ENCODE data around the gene AFAP1. TPM values are rescaled to one million over a fixed set of nuclear protein-coding genes. Genes with fewer than 3 reads are reported as not detected.

The AFAP1 gene
- total and polyA plus RNA-seq, 2 donors (not counting 3 experiments of a cell fraction or from before 2014, with no cell fraction given), result 32.3 to 103 TPM

DNA sequence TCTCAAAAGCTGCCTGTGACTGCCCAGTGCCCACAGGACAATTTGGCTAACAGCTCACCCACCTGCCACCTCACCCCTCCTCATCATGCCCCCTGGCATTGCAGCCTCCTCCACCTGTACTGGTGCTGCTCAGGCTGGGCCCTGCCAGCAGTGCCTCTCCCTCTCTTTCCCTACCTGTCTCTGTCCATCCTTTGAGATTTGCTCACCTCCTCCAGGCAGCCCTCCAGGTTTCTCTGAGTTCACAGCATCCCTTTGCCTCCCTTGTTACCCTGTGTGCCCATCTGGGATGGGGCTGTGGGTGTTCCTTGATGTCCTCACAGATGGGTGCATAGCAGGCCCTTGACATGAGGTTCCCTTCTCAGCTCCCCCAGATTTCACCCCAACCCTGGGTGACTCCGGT lies 224.9 kb downstream of the AFAP1 start:
- Histone ChIP-seq H2AFZ (ENCODE audit: low read depth, low read length) (no peak overlapping the region), H3K9me1 (replicated peaks; ENCODE audit: control insufficient read depth, extremely low read depth, insufficient read depth, low read length) (no peaks in the 10 kb centered on the region), H3K9ac (replicated peaks; ENCODE audit: extremely low read depth, insufficient read depth, low read length) (no peak overlapping the region), H3K27me3 (ENCODE audit: control insufficient read depth in 2 of 2, insufficient read depth in 2 of 2, low read length in 2 of 2) (peaks cover 0 to 1% of the 10 kb centered on the region in 2 experiments), H3K27ac (ENCODE audit: insufficient read depth, low read depth, low read length) (no peak overlapping the region), H3K79me2 (ENCODE audit: control insufficient read depth, insufficient read depth, low read length) (no peaks in the 10 kb centered on the region), H3K4me2 (ENCODE audit: insufficient read depth, low read length) (no peak overlapping the region), H4K20me1 (replicated peaks; ENCODE audit: control insufficient read depth, extremely low read depth, insufficient read depth, low read length) (no peaks in the 10 kb centered on the region), H3K36me3 (ENCODE audit: control insufficient read depth in 2 of 2, extremely low read depth in 1 of 2, insufficient read depth in 2 of 2, low read length in 2 of 2) (no peaks in the 10 kb centered on the region), H3K9me3 (replicated peaks; ENCODE audit: control insufficient read depth, insufficient read depth, low read length) (no peaks in the 10 kb centered on the region), H3K4me1 (ENCODE audit: control insufficient read depth, extremely low read depth, insufficient read depth, low read length) (no peaks in the 10 kb centered on the region), H3K4me3 (replicated peaks in 1 of 3; ENCODE audit: insufficient read depth in 1 of 3, low read depth in 1 of 3, low read length in 3 of 3) (no peak overlapping the region)
- TF ChIP-seq MYC (IDR thresholded peaks at IDR 0.05; ENCODE audit: low read depth, low read length) (no peak), POLR2A (IDR thresholded peaks at IDR 0.05; ENCODE audit: low read depth, low read length) (no peak), POLR2AphosphoS5 (IDR thresholded peaks at IDR 0.05; ENCODE audit: insufficient read depth, low read depth, low read length) (no peak), GATA2 (IDR thresholded peaks at IDR 0.05; ENCODE audit: insufficient read depth, insufficient read length, low read depth, low read length) (no peak), FOS (IDR thresholded peaks at IDR 0.05; ENCODE audit: borderline replicate concordance, insufficient read depth, low read length) (no peak), EZH2 (IDR thresholded peaks at IDR 0.05; ENCODE audit: borderline replicate concordance, low read depth, low read length, severe bottlenecking) (no peak), MAX (IDR thresholded peaks at IDR 0.05; ENCODE audit: insufficient read depth, insufficient read length) (no peak), JUN (IDR thresholded peaks at IDR 0.05; ENCODE audit: borderline replicate concordance, insufficient read depth, insufficient read length, low read depth) (no peak)
- TF ChIP-seq, protein P1, sequence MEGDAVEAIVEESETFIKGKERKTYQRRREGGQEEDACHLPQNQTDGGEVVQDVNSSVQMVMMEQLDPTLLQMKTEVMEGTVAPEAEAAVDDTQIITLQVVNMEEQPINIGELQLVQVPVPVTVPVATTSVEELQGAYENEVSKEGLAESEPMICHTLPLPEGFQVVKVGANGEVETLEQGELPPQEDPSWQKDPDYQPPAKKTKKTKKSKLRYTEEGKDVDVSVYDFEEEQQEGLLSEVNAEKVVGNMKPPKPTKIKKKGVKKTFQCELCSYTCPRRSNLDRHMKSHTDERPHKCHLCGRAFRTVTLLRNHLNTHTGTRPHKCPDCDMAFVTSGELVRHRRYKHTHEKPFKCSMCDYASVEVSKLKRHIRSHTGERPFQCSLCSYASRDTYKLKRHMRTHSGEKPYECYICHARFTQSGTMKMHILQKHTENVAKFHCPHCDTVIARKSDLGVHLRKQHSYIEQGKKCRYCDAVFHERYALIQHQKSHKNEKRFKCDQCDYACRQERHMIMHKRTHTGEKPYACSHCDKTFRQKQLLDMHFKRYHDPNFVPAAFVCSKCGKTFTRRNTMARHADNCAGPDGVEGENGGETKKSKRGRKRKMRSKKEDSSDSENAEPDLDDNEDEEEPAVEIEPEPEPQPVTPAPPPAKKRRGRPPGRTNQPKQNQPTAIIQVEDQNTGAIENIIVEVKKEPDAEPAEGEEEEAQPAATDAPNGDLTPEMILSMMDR (IDR thresholded peaks at IDR 0.05; ENCODE audit: extremely low read depth in 1 of 2, insufficient read depth in 1 of 2, low read depth in 1 of 2, low read length in 2 of 2), result no peak
- FAIRE-seq (no peak), DNase-seq (ENCODE audit: low read depth, low spot score) (no peak)
- dilution Hi-C loops (cut with MboI; ENCODE audit: extremely low pct_ligation_motif_present, low sequenced_read_pairs) (no loop called here), intact Hi-C loops (cut with micrococcal nuclease) (loop anchor here (5.0 to 10.0 kb wide), 2 partner anchors 190 to 377 kb away; no protein-coding TSS in a partner anchor)
- BruUV-seq (replicated peaks), result no TSS peak
- POLR2A ChIA-PET, result no interaction called here
- CTCF ChIA-PET, result interaction anchor here (1.4 kb wide), 1 partner anchor 9 kb away, joined by 3 read pairs; no protein-coding TSS in a partner anchor
